Fibroblast of pulmonary artery (primary cell): ENCODE measurements around the gene MSL1.

ENCODE experiments used
- DNase-seq: peaks from one replicate; pipeline ENCODE4 v3.0.0-alpha.2; 2010; ENCODE audit warnings: low read depth
- H3K4me3 ChIP-seq: replicated peaks from 2 replicates; pipeline ENCODE4 v1.5.1; 2011; ENCODE audit warnings: low read depth, mild to moderate bottlenecking, control low read depth, low read length, moderate library complexity
- CTCF ChIP-seq: IDR thresholded peaks from 2 replicates; pipeline ENCODE4 v1.5.1; 2011; ENCODE audit warnings: mild to moderate bottlenecking, control low read depth, low read length, inconsistent platforms; ENCODE audit errors: missing control alignments

The MSL1 gene

GRCh38 chr17:40075201-40075941 lies 46.4 kb upstream of the MSL1 start:
- TF ChIP-seq CTCF, result peak; percentile 93
- peak; percentile 68 for DNase-seq
- H3K4me3 ChIP-seq, result no peak overlapping the region

DNA sequence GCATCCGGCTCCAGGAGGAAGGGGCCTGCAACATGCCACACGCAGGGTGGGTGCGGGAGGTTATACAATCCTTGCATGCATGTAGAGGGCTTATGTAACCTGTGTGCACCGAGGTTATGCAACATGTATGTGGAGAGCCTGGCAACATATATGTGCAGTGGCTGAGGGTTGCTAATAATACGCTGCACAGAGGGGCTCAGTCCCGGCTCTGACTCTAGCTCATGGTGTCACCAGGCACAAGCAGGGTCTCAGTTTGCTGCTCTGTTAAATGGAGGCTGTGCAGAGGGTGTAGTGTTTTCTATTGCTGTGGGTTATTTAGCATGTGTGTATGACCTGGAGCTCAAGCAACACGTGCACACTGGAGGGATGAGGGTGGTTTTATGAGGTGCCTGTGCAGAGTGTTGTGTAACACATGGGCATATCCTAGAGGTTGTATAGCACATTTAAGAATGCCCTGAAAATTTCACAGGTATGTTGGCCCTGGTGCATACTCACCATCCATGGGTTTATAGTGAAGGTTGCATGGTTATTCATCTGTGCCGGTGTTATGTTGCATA lies 45.8 kb upstream of the MSL1 start:
- no peak for TF ChIP-seq CTCF
- no peak overlapping the region for H3K4me3 ChIP-seq
- DNase-seq, result no peak

- no peak for TF ChIP-seq CTCF
- DNase-seq, result no peak
- no peak overlapping the region for H3K4me3 ChIP-seq
Measured at GRCh38 chr17:40076591-40076990, 45.2 kb upstream of the MSL1 start.

- no peak for TF ChIP-seq CTCF
- no peak overlapping the region for H3K4me3 ChIP-seq
- no peak for DNase-seq
Measured at GRCh38 chr17:40079545-40079944, 42.2 kb upstream of the MSL1 start.

DNA sequence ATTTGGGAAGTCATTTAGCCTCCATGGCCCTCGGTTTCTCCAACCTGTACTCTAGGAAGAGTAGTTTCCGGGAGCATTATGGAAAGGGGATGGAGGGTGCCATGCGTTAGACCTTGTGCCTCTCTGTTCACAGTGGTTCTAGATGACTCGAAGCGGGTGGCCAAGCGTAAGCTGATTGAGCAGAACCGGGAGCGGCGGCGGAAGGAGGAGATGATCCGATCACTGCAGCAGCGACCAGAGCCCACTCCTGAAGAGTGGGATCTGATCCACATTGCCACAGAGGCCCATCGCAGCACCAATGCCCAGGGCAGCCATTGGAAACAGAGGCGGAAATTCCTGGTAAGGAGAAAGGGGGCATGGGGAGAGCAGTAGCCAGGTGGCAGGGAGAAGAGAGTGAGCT lies 37.3 kb upstream of the MSL1 start:
- DNase-seq, result no peak
- no peak overlapping the region for H3K4me3 ChIP-seq
- no peak for TF ChIP-seq CTCF

DNA sequence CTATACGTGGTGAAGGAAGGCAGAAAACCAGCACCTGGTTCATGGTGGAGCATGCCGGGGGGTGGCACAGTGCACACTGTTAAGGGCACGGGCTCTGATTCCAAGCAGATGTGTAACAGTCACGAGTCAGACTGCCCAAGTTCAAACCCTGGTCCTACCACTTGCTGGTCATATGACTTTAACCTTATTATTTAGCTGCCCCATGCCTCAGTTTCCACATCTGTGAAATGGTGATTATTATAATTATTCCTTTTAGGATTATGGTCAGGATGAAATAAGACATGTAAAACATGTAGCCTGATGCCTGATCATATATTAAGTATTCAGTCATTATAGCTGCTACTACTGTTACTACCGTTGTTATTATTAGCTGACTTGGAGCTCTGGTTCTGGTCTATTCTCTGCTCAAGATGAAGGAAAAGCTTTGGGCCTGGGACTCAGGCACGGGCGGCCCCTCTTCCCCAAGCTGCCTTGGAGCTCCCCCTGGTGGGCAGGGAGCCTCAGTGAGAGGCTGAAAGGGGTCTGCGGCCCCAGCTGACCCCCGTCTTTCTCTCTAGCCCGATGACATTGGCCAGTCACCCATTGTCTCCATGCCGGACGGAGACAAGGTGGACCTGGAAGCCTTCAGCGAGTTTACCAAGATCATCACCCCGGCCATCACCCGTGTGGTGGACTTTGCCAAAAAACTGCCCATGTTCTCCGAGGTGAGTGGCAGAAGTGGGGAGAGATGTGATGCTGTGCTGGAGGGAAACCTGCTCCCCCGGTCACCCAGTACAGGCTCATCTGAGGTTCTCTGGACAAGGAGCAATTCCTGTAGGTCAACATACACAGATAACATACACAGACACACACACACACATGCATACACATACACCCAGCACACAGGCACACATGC lies 35.4 kb upstream of the MSL1 start:
- no peak overlapping the region for H3K4me3 ChIP-seq
- peak; percentile 69 for TF ChIP-seq CTCF
- DNase-seq, result peak; percentile 56
